Astrocyte (in vitro differentiated cells and primary cell): ENCODE data around the gene SLC39A7. TPM values are rescaled to one million over a fixed set of nuclear protein-coding genes. Genes with fewer than 3 reads are reported as not detected.

Source experiments
- DNase-seq: peaks from one replicate; pipeline ENCODE4 v3.0.0-alpha.2; 2010; ENCODE audit warnings: low read depth
- FAIRE-seq: peaks from 2 replicates; lab custom pipeline; 2011; peaks lifted over from hg19 to GRCh38; lab: Jason Lieb, UNC
- H2AFZ ChIP-seq: 2 replicates; pipeline ENCODE4 v1.6.0; 2012; ENCODE audit warnings: low read depth, low read length, inconsistent platforms
- H3K27ac ChIP-seq: 2 replicates; pipeline ENCODE4 v1.5.1; 2011; ENCODE audit warnings: low read depth, low read length, inconsistent platforms
- H3K27me3 ChIP-seq: 2 replicates; pipeline ENCODE4 v1.6.0; 2011; ENCODE audit warnings: low read length, inconsistent platforms; ENCODE audit not compliant: insufficient read depth
- H3K36me3 ChIP-seq: 2 replicates; pipeline ENCODE4 v1.5.1; 2011; ENCODE audit warnings: low read length, inconsistent platforms; ENCODE audit not compliant: insufficient read depth
- H3K4me1 ChIP-seq: 2 replicates; pipeline ENCODE4 v1.5.1; 2011; ENCODE audit warnings: low read length, inconsistent platforms; ENCODE audit not compliant: insufficient read depth
- H3K4me2 ChIP-seq: 2 replicates; pipeline ENCODE4 v1.6.0; 2012; ENCODE audit warnings: low read length, inconsistent platforms
- H3K4me3 ChIP-seq: 2 replicates; pipeline ENCODE4 v1.5.1; 2011; ENCODE audit warnings: low read depth, mild to moderate bottlenecking, low read length, inconsistent platforms; ENCODE audit not compliant: insufficient read depth
- H3K79me2 ChIP-seq: 2 replicates; pipeline ENCODE4 v1.6.0; 2012; ENCODE audit warnings: mild to moderate bottlenecking, low read length, inconsistent platforms; ENCODE audit not compliant: insufficient read depth
- H3K9ac ChIP-seq: 2 replicates; pipeline ENCODE4 v1.6.0; 2012; ENCODE audit warnings: mild to moderate bottlenecking, low read length, inconsistent platforms
- H3K9me3 ChIP-seq: 2 replicates; pipeline ENCODE4 v1.5.1; 2012; ENCODE audit warnings: low read depth, mild to moderate bottlenecking, low read length, inconsistent platforms; ENCODE audit not compliant: insufficient read depth
- H4K20me1 ChIP-seq: 2 replicates; pipeline ENCODE4 v1.6.0; 2012; ENCODE audit warnings: low read length, inconsistent platforms; ENCODE audit not compliant: insufficient read depth
- H3K27ac Mint-ChIP-seq: one replicate; pipeline ENCODE4 v1.8.0; 2021; ENCODE audit warnings: mild to moderate bottlenecking, mixed read lengths; ENCODE audit not compliant: unreplicated experiment
- H3K27me3 Mint-ChIP-seq: one replicate; pipeline ENCODE4 v1.8.0; 2021; ENCODE audit warnings: low read depth, mixed read lengths; ENCODE audit not compliant: unreplicated experiment
- H3K36me3 Mint-ChIP-seq: one replicate; pipeline ENCODE4 v1.8.0; 2021; ENCODE audit warnings: low read depth, mixed read lengths; ENCODE audit not compliant: unreplicated experiment
- H3K4me1 Mint-ChIP-seq: one replicate; pipeline ENCODE4 v1.8.0; 2021; ENCODE audit warnings: low read depth, mixed read lengths; ENCODE audit not compliant: unreplicated experiment
- H3K4me3 Mint-ChIP-seq: one replicate; pipeline ENCODE4 v1.8.0; 2021; ENCODE audit warnings: mild to moderate bottlenecking, moderate library complexity, mixed read lengths; ENCODE audit not compliant: unreplicated experiment
- H3K9me3 Mint-ChIP-seq: one replicate; pipeline ENCODE4 v1.8.0; 2021; ENCODE audit warnings: mild to moderate bottlenecking, mixed read lengths; ENCODE audit not compliant: unreplicated experiment
- CTCF ChIP-seq: IDR thresholded peaks from 2 replicates; pipeline ENCODE4 v1.5.1; 2011; ENCODE audit warnings: low read depth, mild to moderate bottlenecking, inconsistent platforms, low read length, moderate library complexity; ENCODE audit not compliant: insufficient read depth
- EZH2 ChIP-seq: IDR thresholded peaks from 2 replicates; pipeline ENCODE4 v1.6.1; 2012; ENCODE audit warnings: mild to moderate bottlenecking, low read length, inconsistent platforms; ENCODE audit not compliant: insufficient read depth
- total RNA-seq: library from RNA; stranded (reverse); gene quantifications from 2 replicates; pipeline ENCODE4 v1.2.1, GENCODE V29; 2021

Gene SLC39A7
- total RNA-seq, 1 donor from 2014 or later = 150 TPM

- Histone ChIP-seq H3K4me1 (no peaks in the 10 kb centered on the region), H3K27ac (no peak overlapping the region), H3K9me3 (no peaks in the 10 kb centered on the region), H3K9ac (no peak overlapping the region), H3K4me3 (no peak overlapping the region), H3K79me2 (peaks cover 17% of the 10 kb centered on the region), H4K20me1 (peaks cover 55% of the 10 kb centered on the region), H2AFZ (no peak overlapping the region), H3K27me3 (peaks cover 13% of the 10 kb centered on the region), H3K4me2 (peak overlapping the region; percentile 86), H3K36me3 (peaks cover 30% of the 10 kb centered on the region)
- Mint-ChIP-seq H3K4me1 (peaks cover 13% of the 10 kb centered on the region), H3K27me3 (peaks cover 22% of the 10 kb centered on the region), H3K9me3 (peaks cover 2% of the 10 kb centered on the region), H3K4me3 (no peak overlapping the region), H3K36me3 (peaks cover 23% of the 10 kb centered on the region), H3K27ac (peak overlapping the region; percentile 19)
- FAIRE-seq (no peak), DNase-seq (no peak)
- no peak for TF ChIP-seq EZH2
- TF ChIP-seq CTCF = no peak
Measured at GRCh38 chr6:33193619-33194018, 7.0 kb upstream of the SLC39A7 start.

- peaks cover 14% of the 10 kb centered on the region for H3K4me1 Mint-ChIP-seq
- H3K4me1 ChIP-seq = peaks cover 5% of the 10 kb centered on the region
- peaks cover 62% of the 10 kb centered on the region for H4K20me1 ChIP-seq
Measured at GRCh38 chr6:33194431-33194979, 6.2 kb upstream of the SLC39A7 start.

More at GRCh38 chr6:33194431-33194979, 6.2 kb upstream of the SLC39A7 start:
- FAIRE-seq = no peak
- H3K9ac ChIP-seq = no peak overlapping the region
- peaks cover 2% of the 10 kb centered on the region for H3K9me3 Mint-ChIP-seq
- no peak overlapping the region for H2AFZ ChIP-seq
- peaks cover 22% of the 10 kb centered on the region for H3K27me3 Mint-ChIP-seq
- H3K27me3 ChIP-seq = peaks cover 13% of the 10 kb centered on the region
- no peaks in the 10 kb centered on the region for H3K9me3 ChIP-seq
- no peak overlapping the region for H3K27ac ChIP-seq
- no peak overlapping the region for H3K27ac Mint-ChIP-seq
- TF ChIP-seq EZH2 = no peak
- no peak for TF ChIP-seq CTCF
- peaks cover 30% of the 10 kb centered on the region for H3K36me3 ChIP-seq
- H3K4me2 ChIP-seq = no peak overlapping the region
- DNase-seq = no peak
- H3K4me3 Mint-ChIP-seq = no peak overlapping the region
- peaks cover 23% of the 10 kb centered on the region for H3K36me3 Mint-ChIP-seq
- H3K4me3 ChIP-seq = no peak overlapping the region
- H3K79me2 ChIP-seq = peaks cover 25% of the 10 kb centered on the region
